ENCODE data around the gene PPP1R1B. TPM values are rescaled to one million over a fixed set of nuclear protein-coding genes. Genes with fewer than 3 reads are reported as not detected.

The PPP1R1B gene
- total RNA-seq, 4 donors from 2014 or later: 0.26 to 22.0 (median 0.68) TPM

DNA sequence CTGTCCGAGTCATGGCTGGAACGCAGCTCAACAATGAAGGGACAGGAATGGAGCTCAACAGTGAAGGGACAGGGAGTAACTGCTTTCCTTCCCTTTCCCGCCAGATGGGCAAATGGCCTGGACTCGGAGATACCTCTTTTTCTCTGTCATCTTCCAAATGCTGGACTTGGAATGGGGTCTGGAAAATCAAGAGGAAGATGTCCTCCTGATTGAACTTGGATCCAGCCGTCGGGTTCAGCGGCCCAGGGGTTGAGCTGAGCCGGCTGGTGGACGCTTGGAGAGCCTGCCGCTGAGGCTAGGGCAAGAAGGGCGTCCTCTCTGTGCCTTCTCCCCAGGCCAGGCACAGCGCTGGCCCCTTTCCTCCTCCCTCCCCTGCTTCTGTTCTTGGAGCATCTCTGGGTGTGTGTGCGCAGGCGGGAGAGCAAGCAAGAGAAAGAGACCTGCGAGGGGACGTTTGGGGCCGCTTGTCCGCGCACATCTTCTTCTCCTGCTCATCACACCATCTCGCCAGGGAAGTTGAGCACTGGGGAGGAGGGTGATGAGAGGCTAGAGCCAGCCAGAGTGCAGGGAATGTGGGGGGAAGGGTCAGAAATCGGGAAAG, 25.7 kb upstream of the PPP1R1B start:
- H3K9me3 ChIP-seq: no peaks in the 10 kb centered on the region
- intact Hi-C loops (cut with DNase I; ENCODE audit: low total_unique reads): no loop called here
- H3K4me1 ChIP-seq: peaks cover 0 to 11% of the 10 kb centered on the region in 2 donors
- TF ChIP-seq, protein P1, sequence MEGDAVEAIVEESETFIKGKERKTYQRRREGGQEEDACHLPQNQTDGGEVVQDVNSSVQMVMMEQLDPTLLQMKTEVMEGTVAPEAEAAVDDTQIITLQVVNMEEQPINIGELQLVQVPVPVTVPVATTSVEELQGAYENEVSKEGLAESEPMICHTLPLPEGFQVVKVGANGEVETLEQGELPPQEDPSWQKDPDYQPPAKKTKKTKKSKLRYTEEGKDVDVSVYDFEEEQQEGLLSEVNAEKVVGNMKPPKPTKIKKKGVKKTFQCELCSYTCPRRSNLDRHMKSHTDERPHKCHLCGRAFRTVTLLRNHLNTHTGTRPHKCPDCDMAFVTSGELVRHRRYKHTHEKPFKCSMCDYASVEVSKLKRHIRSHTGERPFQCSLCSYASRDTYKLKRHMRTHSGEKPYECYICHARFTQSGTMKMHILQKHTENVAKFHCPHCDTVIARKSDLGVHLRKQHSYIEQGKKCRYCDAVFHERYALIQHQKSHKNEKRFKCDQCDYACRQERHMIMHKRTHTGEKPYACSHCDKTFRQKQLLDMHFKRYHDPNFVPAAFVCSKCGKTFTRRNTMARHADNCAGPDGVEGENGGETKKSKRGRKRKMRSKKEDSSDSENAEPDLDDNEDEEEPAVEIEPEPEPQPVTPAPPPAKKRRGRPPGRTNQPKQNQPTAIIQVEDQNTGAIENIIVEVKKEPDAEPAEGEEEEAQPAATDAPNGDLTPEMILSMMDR (IDR thresholded peaks at IDR 0.05): no peak
- no peak for TF ChIP-seq POLR2A (IDR thresholded peaks at IDR 0.05)
- no peak overlapping the region for H3K4me3 ChIP-seq
- no peak overlapping the region for H3K27ac ChIP-seq
- no peak for DNase-seq
- peaks cover 39 to 88% of the 10 kb centered on the region in 2 donors for H3K27me3 ChIP-seq
- no peaks in the 10 kb centered on the region for H3K36me3 ChIP-seq

GRCh38 chr17:39601758-39602532, 24.8 kb upstream of the PPP1R1B start:
- Histone ChIP-seq H3K27me3 (peaks cover 43 to 82% of the 10 kb centered on the region in 2 donors), H3K9me3 (no peaks in the 10 kb centered on the region), H3K36me3 (no peaks in the 10 kb centered on the region), H3K4me3 (no peak overlapping the region), H3K4me1 (peaks cover 0 to 19% of the 10 kb centered on the region in 2 donors), H3K27ac (no peak overlapping the region)
- intact Hi-C loops (cut with DNase I; ENCODE audit: low total_unique reads): no loop called here
- TF ChIP-seq, protein P1 (IDR thresholded peaks at IDR 0.05): no peak
- no peak for TF ChIP-seq POLR2A (IDR thresholded peaks at IDR 0.05)
- no peak for DNase-seq

DNA sequence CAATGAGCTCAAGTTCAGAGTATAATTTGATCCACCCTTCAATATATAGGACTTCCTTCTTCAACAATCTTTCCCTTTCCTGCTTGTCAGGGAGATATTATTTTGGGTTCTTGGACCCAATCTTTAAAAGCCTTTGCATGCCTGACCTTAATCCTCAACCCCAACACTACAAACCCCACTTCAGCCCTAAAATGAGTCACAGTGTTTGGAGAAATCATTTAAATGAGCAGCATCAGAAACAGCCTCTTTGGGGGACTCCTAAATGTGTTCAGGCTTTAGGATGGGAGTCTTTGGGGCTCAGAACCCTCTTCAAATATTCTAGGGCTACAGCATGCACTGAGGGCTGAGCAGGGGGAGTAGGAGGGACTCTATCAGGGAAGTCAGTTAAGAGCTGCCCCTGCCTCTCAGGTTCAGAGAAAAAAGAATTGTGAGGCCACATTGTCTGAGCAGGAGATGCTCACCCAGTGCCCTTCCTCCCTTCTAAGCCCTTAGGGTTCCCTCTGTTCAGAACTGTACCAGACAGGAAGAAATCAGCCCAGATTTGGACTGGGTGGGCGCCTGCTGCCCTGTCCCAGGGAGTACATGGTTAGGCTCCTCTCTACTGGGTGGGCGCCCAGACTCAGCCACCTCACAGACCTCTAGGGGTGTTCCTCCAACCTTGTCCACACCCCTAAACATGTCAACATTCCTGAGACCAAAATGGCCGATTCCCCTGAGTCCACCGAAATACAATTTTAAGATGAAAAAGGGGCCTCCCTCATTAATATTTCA, 24.0 kb upstream of the PPP1R1B start:
- Histone ChIP-seq H3K36me3 (no peaks in the 10 kb centered on the region), H3K27me3 (peaks cover 45 to 82% of the 10 kb centered on the region in 2 donors), H3K4me3 (no peak overlapping the region), H3K4me1 (peaks cover 0 to 23% of the 10 kb centered on the region in 2 donors), H3K9me3 (no peaks in the 10 kb centered on the region), H3K27ac (no peak overlapping the region)
- DNase-seq: no peak
- TF ChIP-seq, protein P1 (IDR thresholded peaks at IDR 0.05): no peak
- TF ChIP-seq POLR2A (IDR thresholded peaks at IDR 0.05): no peak
- intact Hi-C loops (cut with DNase I; ENCODE audit: low total_unique reads): no loop called here

- DNase-seq: no peak
- intact Hi-C loops (cut with DNase I; ENCODE audit: low total_unique reads): no loop called here
- H3K27me3 ChIP-seq: peaks cover 51 to 82% of the 10 kb centered on the region in 2 donors
- TF ChIP-seq, protein P1 (IDR thresholded peaks at IDR 0.05): no peak
- no peak for TF ChIP-seq POLR2A (IDR thresholded peaks at IDR 0.05)
- H3K4me1 ChIP-seq: peaks cover 0 to 23% of the 10 kb centered on the region in 2 donors
- H3K4me3 ChIP-seq: no peak overlapping the region
- no peaks in the 10 kb centered on the region for H3K9me3 ChIP-seq
- H3K36me3 ChIP-seq: no peaks in the 10 kb centered on the region
- no peak overlapping the region for H3K27ac ChIP-seq
These were observed 23.3 kb upstream of the PPP1R1B start for GRCh38 chr17:39603304-39604016.
